HS-5 (cell line): ENCODE data around the gene THOC6.

ENCODE experiments used
- DNase-seq: peaks from one replicate; pipeline ENCODE4 v3.0.0-alpha.2; 2012; ENCODE audit warnings: low read depth

Gene THOC6

DNA sequence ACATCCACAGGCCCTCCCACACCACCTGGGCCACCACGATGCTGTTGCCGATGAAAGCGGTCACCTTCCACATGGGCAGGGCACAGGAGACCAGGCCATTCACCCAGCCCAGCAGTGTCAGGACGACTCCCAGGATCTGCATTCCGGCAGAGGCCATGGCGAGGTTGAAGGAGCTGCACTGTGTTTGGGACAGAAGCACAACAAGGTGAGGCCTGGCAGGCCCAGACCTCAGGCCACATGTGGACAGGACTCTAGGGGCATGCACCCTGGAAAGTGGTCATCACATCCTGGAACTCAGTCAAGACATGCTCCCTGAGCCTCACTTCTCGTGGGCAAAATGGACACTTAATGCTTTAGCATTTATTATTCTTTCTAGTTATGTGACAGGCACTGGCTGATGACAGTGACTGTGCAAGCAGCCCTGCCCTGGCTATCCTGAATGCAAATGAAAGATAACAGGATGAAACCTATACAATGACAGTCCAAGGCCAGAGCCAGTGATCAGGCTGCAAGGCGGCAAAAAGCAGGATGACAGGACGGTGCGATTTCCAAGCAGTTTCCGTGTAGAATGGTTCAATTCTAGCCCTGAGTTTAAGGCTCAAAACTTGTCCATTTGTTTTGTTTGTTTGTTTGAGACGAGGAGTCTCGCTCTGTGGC lies 7.8 kb upstream of the THOC6 start:
- no peak for DNase-seq

DNA sequence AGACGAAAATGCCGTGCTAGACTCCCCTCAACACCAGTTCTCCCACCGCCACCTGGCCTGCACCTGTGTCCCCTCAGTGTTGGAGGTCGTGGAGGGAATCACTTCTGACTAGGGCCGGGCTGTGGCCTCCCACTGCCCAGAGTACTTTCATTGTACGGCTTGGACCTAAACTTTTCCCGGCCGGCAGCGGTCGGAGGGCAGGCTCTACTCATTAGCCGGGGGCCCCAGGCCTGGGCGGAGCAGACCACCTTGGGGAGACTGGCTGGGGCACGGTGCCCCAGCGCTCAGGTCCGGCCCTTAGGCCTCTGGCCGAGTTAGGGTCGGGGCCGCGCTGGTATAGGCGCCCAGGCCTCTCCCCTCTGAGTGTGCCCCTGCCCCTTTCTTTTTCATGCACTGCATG lies 6.5 kb upstream of the THOC6 start:
- no peak for DNase-seq

DNA sequence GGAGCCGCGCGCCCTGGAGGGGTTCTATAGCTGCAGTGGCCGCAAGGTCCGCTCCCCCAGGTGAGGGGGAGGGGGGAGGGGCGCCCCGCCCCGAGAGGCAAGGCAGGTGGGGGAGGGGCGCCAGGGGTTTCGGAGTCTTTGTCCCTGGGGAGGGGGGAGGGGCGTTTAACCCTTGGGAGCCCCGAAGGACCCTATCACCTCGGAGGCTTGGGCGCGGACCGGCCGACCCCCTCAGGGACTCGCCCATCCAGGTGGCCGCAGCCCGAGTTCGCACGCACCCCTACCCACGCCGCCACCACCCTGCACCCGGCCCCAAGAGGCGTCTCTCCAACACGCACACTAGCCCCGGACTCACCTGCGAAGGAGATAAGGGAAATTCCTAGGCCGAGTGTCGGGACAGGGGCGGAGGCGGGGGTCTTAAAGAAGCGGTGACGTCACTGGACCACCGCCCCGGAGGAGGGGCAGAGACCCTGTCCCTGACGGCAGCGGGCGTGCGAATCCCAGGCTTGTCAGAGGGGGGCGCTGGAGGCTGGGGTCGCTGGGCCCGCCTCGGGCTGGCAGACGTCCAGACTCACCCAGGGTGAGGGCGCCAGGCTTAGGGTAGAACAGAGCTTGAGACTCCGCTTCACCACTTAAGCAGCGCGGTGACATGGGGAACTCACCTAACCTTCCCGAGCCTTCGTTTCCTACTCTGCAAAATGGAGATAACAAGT lies 5.9 kb upstream of the THOC6 start, which contains the start of gene CLDN6:
Gene CLDN6, minus strand, starts transcription at position 390 of the 713 bp plus-strand sequence. CDS start 2,162 bp downstream, outside the sequence.
- no peak for DNase-seq

- DNase-seq = no peak
Measured at GRCh38 chr16:3019594-3020246, 4.1 kb upstream of the THOC6 start.

GRCh38 chr16:3020247-3020603 lies 3.6 kb upstream of the THOC6 start, which contains the start of gene TNFRSF12A:
Gene TNFRSF12A, plus strand, starts transcription at chr16:3020368. Its CDS starts 30 bp downstream, at chr16:3020398.
- no peak for DNase-seq

DNA sequence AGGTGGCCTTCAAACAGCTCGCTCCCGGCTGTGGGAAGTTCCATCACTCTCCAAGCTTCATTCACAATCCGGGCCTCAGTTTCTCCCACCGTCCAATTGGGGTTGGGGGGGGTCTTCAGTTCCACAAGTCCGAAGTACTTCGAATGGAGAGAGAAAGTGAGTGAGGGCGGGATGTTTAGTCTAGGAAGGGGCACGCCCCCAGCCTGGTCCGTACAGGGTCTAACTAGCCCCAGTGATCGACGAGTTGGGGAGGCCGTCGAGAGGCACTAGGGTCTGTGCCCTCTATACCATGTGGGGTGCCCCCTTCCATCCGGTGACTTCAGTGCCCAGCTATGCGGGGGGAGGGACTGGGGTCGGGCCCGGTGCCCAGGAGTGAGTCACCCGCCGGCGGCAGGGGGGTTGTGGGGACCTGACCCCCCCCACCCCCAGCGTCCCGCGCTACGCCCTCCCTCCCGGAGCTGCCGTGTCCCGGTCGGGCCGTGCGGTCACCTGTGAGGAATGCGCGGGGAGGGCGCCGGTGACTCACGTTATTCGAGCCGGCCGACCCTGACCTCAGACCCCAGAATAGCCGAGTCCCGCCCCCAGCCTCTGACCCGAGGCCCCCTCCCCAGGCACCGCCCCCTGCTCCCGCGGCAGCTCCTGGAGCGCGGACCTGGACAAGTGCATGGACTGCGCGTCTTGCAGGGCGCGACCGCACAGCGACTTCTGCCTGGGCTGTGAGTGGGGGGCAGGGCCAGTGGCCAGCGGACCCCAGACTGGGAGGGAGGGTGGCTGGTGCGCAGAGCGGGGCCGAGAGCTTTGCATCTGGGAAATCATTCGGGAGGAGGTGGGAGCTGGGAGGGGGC lies 3.0 kb upstream of the THOC6 start:
- peak; percentile 78 for DNase-seq

GRCh38 chr16:3021449-3022207 lies 2.2 kb upstream of the THOC6 start:
- peak; percentile 81 for DNase-seq

- DNase-seq = peak; percentile 79
Measured at GRCh38 chr16:3022208-3022683, 1.6 kb upstream of the THOC6 start.

GRCh38 chr16:3022684-3023414 lies 986 bp upstream of the THOC6 start:
- DNase-seq = peak; percentile 49

DNA sequence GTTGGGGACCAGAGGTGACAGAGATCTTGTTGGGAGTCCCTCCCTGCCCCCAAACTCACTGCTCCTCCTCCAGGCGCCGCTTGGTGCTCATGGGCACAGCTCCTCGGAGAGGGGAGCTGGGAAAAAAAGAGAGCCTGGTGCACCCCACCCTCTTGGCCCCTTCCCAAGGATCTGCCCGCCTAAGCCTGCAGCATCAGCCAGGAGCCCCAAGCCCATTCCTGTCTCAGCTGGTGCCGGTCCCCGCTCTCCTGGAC lies 493 bp upstream of the THOC6 start:
- DNase-seq = peak; percentile 72

DNA sequence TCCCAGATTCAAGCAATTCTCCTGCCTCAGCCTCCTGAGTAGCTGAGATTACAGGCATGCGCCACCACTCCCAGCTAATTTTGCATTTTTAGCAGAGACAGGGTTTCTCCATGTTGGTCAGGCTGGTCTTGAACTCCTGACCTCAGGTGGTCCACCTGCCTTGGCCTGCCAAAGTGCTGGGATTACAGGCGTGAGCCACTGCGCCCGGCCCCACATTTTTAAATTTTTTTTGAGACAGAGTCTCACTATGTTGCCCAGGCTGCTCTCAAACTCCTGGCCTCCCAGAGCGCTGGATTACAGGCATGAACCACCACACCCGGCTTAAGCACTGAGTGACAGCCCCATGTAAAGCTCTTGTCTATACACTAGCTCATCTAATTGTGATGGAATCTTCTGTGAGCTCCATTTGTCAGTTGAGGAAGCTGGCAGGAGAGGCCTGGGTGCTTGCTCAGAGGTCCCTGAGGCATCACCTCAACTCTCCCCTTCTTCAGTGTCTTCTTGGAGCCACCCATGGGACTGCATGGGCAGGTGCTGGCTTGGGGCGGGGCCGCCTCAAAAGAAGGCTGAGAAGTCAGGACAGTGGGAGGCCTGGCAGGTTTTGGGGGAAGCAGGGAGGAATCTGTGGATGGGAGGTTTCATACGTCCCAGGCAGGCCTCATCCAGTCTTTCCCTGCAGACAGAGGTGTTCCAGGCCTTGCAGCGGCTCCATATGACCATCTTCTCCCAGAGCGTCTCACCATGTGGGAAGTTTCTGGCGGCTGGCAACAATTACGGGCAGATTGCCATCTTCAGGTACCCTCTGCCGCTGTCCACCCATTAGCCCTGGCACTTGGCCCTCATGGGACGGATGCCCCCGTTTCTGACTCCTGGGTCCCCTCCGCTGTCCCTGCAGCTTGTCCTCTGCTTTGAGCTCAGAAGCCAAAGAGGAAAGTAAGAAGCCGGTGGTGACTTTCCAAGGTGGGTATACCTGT lies 1.5 kb downstream of the THOC6 start:
- DNase-seq = no peak

GRCh38 chr16:3026003-3026378 lies 2.2 kb downstream of the THOC6 start:
- no peak for DNase-seq

DNA sequence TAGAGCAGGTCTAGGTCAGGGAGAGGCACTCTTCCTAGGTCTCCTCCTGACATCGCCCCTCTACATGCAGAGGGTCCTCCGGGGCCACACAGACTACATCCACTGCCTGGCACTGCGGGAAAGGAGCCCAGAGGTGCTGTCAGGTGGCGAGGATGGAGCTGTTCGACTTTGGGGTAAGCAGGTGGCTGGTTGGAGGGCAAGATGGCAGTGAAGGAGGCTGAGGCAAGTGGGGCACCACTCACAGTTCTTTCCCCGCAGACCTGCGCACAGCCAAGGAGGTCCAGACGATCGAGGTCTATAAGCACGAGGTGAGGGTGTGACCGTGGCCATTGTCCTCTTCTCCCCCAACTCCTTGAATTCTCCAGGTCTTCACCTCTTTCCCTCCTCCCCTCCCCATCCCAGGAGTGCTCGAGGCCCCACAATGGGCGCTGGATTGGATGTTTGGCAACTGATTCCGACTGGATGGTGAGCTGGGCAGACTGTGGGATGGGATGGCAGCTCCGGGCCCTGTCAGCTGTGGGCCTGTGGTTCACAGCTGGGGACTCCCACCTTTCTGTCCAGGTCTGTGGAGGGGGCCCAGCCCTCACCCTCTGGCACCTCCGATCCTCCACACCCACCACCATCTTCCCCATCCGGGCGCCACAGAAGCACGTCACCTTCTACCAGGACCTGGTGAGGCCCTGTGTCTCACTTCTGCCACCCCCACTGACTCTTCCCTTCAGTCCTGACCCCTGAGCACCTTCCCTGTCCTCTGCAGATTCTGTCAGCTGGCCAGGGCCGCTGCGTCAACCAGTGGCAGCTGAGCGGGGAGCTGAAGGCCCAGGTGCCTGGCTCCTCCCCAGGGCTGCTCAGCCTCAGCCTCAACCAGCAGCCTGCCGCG lies 3.0 kb downstream of the THOC6 start:
- no peak for DNase-seq

GRCh38 chr16:3027489-3027795 lies 3.6 kb downstream of the THOC6 start:
- DNase-seq = no peak

GRCh38 chr16:3027983-3028715 lies 4.3 kb downstream of the THOC6 start:
- no peak for DNase-seq

DNA sequence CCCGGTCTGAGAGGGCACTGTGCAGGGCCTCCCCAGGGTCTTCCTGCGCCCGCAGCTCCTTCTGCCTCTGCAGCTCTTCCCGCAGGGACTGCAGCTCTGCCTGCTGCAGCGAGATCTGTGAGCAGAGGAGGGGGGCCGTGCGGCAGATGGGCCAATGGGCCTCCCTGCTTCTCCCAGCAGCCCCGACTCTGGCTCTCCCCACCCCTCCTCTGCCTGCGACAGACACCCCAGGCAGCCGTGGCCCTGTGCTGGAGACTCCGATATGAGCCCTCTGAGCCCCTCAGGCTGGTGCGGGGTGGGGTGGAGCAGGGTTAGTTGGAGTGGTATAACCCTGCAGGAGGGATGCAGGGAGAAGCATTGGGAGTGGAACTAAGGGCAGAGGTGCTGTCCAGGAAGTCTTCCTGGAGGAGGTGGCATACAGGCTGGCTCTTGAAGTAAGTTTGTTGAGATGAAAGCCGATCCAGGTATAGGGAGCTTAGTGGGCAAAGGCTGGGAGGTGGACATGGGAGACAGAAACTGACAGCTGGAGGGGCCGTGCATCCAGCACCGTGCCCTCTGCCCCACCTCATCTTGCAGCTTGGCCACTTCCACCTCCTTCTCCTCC lies 5.0 kb downstream of the THOC6 start:
- DNase-seq = no peak

DNA sequence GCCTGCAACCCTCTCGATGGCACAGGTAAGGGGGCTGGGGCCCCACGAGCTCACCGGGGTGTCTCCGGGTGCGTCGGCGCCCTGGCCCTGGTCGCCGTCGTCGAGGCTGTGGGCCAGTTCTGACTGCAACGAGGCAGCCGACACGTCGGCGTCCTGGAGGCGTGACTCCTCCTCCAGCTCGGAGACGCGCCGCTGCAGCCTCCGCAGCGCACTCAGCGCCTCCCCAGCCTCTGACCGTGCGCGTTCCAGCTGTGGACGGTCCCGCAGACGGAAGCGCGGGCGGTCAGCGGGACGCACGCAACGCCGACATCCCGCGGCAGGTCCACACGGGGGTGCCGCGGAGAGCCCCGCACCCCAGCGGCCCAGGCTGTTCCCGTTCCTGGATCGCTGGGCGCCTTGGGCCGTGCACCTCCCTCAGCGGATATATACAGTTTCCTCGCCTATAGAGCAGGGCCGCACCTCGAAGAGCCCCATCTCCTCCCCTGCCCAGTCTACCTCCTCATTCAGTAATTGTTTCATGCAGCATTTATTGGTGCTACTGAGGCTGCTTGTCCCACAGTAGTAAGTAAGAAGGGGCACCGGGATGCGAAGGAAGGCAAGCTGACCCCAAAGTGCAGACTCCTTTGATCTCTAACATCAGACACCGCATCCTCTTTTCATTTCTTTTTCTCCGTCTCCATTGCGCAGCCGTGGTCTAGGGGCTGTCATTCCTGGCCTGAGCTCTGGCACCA lies 5.8 kb downstream of the THOC6 start:
- DNase-seq = no peak
